Measurements from ENCODE around the gene IL33. TPM values are rescaled to one million over a fixed set of nuclear protein-coding genes. Genes with fewer than 3 reads are reported as not detected.

The IL33 gene
- polyA plus RNA-seq, 1 of the 3 experiments (the other 2 are of a cell fraction), result not detected

DNA sequence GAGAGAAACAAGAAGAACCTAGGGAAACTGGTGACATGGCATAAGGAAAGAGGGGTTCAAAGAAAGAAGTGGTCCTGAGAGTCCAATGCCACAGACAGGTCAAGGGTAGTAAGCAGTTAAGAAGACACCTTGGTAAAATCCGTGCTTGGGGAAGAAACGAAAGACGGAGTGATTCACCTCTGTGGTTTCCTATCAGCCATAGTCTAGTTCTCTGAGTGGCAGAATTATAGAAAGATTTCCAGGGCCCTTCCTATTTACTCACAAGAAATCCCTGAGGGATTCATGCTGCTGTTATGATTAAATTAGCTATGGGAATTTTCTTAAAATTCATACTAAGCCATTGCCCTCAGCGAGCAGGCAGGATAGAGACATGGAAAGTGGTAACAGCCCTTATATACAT lies 31.7 kb downstream of the IL33 start (continued):
- TF ChIP-seq, protein P1, sequence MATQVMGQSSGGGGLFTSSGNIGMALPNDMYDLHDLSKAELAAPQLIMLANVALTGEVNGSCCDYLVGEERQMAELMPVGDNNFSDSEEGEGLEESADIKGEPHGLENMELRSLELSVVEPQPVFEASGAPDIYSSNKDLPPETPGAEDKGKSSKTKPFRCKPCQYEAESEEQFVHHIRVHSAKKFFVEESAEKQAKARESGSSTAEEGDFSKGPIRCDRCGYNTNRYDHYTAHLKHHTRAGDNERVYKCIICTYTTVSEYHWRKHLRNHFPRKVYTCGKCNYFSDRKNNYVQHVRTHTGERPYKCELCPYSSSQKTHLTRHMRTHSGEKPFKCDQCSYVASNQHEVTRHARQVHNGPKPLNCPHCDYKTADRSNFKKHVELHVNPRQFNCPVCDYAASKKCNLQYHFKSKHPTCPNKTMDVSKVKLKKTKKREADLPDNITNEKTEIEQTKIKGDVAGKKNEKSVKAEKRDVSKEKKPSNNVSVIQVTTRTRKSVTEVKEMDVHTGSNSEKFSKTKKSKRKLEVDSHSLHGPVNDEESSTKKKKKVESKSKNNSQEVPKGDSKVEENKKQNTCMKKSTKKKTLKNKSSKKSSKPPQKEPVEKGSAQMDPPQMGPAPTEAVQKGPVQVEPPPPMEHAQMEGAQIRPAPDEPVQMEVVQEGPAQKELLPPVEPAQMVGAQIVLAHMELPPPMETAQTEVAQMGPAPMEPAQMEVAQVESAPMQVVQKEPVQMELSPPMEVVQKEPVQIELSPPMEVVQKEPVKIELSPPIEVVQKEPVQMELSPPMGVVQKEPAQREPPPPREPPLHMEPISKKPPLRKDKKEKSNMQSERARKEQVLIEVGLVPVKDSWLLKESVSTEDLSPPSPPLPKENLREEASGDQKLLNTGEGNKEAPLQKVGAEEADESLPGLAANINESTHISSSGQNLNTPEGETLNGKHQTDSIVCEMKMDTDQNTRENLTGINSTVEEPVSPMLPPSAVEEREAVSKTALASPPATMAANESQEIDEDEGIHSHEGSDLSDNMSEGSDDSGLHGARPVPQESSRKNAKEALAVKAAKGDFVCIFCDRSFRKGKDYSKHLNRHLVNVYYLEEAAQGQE (IDR thresholded peaks at IDR 0.05; ENCODE audit: low read depth, low read length), result no peak
- TF ChIP-seq ELF1 (IDR thresholded peaks at IDR 0.05), result no peak

- ChIA-PET POLR2A (no interaction called here), CTCF (no interaction called here)
- Histone ChIP-seq H3K36me3 (replicated peaks in 1 of 2; ENCODE audit: control insufficient read depth in 1 of 2, insufficient read depth in 2 of 2, low read length in 1 of 2) (no peaks in the 10 kb centered on the region), H2AFZ (ENCODE audit: low read depth) (no peak overlapping the region), H3K27ac (ENCODE audit: low read depth in 2 of 2, low read length in 1 of 2) (no peak overlapping the region), H3K79me2 (ENCODE audit: insufficient read depth) (no peaks in the 10 kb centered on the region), H3K9ac (no peak overlapping the region), H4K20me1 (ENCODE audit: insufficient read depth) (no peaks in the 10 kb centered on the region), H3K4me2 (no peak overlapping the region), H3F3A (replicated peaks; ENCODE audit: insufficient read depth) (no peaks in the 10 kb centered on the region), H3K27me3 (ENCODE audit: insufficient read depth) (no peaks in the 10 kb centered on the region; the same call in 1 of the 2 replicates), H3K9me2 (no peaks in the 10 kb centered on the region), H3K4me3 (ENCODE audit: low read depth in 2 of 2, low read length in 1 of 2) (no peak overlapping the region), H3K9me3 (no peaks in the 10 kb centered on the region), H3K4me1 (ENCODE audit: control insufficient read depth in 1 of 2, insufficient read depth in 2 of 2, low read depth in 1 of 2, low read length in 1 of 2) (no peaks in the 10 kb centered on the region)
- TF ChIP-seq FOXJ3 (CRISPR knock-in tag; IDR thresholded peaks at IDR 0.05), result no peak
- TF ChIP-seq, protein P2, sequence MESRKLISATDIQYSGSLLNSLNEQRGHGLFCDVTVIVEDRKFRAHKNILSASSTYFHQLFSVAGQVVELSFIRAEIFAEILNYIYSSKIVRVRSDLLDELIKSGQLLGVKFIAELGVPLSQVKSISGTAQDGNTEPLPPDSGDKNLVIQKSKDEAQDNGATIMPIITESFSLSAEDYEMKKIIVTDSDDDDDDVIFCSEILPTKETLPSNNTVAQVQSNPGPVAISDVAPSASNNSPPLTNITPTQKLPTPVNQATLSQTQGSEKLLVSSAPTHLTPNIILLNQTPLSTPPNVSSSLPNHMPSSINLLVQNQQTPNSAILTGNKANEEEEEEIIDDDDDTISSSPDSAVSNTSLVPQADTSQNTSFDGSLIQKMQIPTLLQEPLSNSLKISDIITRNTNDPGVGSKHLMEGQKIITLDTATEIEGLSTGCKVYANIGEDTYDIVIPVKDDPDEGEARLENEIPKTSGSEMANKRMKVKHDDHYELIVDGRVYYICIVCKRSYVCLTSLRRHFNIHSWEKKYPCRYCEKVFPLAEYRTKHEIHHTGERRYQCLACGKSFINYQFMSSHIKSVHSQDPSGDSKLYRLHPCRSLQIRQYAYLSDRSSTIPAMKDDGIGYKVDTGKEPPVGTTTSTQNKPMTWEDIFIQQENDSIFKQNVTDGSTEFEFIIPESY (IDR thresholded peaks at IDR 0.05; ENCODE audit: borderline replicate concordance, low read depth), result no peak
- DNase-seq, result no peak
- WGBS (ENCODE audit: low lambda C conversion rate), result 1% methylated on average over 3 of the region's 3 CpGs
These were observed 53.3 kb downstream of the IL33 start for GRCh38 chr9:6268826-6269397.

- Histone ChIP-seq H2AFZ (ENCODE audit: low read depth) (no peak overlapping the region), H4K20me1 (ENCODE audit: insufficient read depth) (no peaks in the 10 kb centered on the region), H3K27ac (ENCODE audit: low read depth in 2 of 2, low read length in 1 of 2) (no peak overlapping the region), H3K9me2 (no peaks in the 10 kb centered on the region), H3K9me3 (no peaks in the 10 kb centered on the region), H3K36me3 (replicated peaks in 1 of 2; ENCODE audit: control insufficient read depth in 1 of 2, insufficient read depth in 2 of 2, low read length in 1 of 2) (no peaks in the 10 kb centered on the region), H3K4me1 (ENCODE audit: control insufficient read depth in 1 of 2, insufficient read depth in 2 of 2, low read depth in 1 of 2, low read length in 1 of 2) (no peaks in the 10 kb centered on the region), H3K4me2 (no peak overlapping the region), H3K4me3 (ENCODE audit: low read depth in 2 of 2, low read length in 1 of 2) (no peak overlapping the region), H3F3A (replicated peaks; ENCODE audit: insufficient read depth) (no peaks in the 10 kb centered on the region), H3K9ac (no peak overlapping the region), H3K27me3 (ENCODE audit: insufficient read depth) (no peaks in the 10 kb centered on the region; the same call in 1 of the 2 replicates), H3K79me2 (ENCODE audit: insufficient read depth) (no peaks in the 10 kb centered on the region)
- no peak for TF ChIP-seq RFX5 (IDR thresholded peaks at IDR 0.05; ENCODE audit: low read length)
- no peak for TF ChIP-seq JUND (IDR thresholded peaks at IDR 0.05)
- TF ChIP-seq NRF1 (IDR thresholded peaks at IDR 0.05; ENCODE audit: low read depth, low read length), result no peak
- TF ChIP-seq YY1 (IDR thresholded peaks at IDR 0.05; ENCODE audit: low read depth), result no peak
- TF ChIP-seq, protein P3, sequence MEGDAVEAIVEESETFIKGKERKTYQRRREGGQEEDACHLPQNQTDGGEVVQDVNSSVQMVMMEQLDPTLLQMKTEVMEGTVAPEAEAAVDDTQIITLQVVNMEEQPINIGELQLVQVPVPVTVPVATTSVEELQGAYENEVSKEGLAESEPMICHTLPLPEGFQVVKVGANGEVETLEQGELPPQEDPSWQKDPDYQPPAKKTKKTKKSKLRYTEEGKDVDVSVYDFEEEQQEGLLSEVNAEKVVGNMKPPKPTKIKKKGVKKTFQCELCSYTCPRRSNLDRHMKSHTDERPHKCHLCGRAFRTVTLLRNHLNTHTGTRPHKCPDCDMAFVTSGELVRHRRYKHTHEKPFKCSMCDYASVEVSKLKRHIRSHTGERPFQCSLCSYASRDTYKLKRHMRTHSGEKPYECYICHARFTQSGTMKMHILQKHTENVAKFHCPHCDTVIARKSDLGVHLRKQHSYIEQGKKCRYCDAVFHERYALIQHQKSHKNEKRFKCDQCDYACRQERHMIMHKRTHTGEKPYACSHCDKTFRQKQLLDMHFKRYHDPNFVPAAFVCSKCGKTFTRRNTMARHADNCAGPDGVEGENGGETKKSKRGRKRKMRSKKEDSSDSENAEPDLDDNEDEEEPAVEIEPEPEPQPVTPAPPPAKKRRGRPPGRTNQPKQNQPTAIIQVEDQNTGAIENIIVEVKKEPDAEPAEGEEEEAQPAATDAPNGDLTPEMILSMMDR (IDR thresholded peaks at IDR 0.05), result no peak
- no peak for TF ChIP-seq TCF12 (IDR thresholded peaks at IDR 0.05)
- no peak for TF ChIP-seq GABPA (IDR thresholded peaks at IDR 0.05; ENCODE audit: low read depth)
- TF ChIP-seq USF1 (IDR thresholded peaks at IDR 0.05; ENCODE audit: borderline replicate concordance, low read depth), result no peak
- no peak for TF ChIP-seq TEAD4 (IDR thresholded peaks at IDR 0.05; ENCODE audit: borderline replicate concordance, insufficient read depth)
- POLR2A ChIA-PET, result no interaction called here
- DNase-seq, result no peak
- WGBS (ENCODE audit: low lambda C conversion rate), result 20% methylated on average over 1 of the region's 1 CpG
- CTCF ChIA-PET, result no interaction called here
These were observed 55.3 kb downstream of the IL33 start for GRCh38 chr9:6270896-6271295.

Measured in SK-N-SH (cell line).